Inferior parietal cortex (tissue), 1 donor: Measurements from ENCODE around the gene MEIS2.

Experiments
- DNase-seq: peaks from one replicate; pipeline ENCODE4 v3.0.0-alpha.2; 2016; ENCODE audit errors: extremely low spot score

Gene MEIS2

GRCh38 chr15:36901012-36901411 lies 199.3 kb downstream of the MEIS2 start:
- no peak for DNase-seq

- DNase-seq: no peak
Observed at GRCh38 chr15:36899696-36900095, 200.7 kb downstream of the MEIS2 start.

- DNase-seq: no peak
Observed at GRCh38 chr15:36898536-36899126, 201.7 kb downstream of the MEIS2 start.

- DNase-seq: no peak
Observed at GRCh38 chr15:36897834-36898233, 202.5 kb downstream of the MEIS2 start.

GRCh38 chr15:36896949-36897348 lies 203.4 kb downstream of the MEIS2 start:
- DNase-seq: no peak

GRCh38 chr15:36894075-36894474 lies 206.3 kb downstream of the MEIS2 start:
- DNase-seq: no peak

GRCh38 chr15:36893276-36893675 lies 207.1 kb downstream of the MEIS2 start:
- no peak for DNase-seq

GRCh38 chr15:36888011-36888992 lies 212.0 kb downstream of the MEIS2 start:
- DNase-seq: no peak

GRCh38 chr15:36887214-36887961 lies 213.0 kb downstream of the MEIS2 start:
- DNase-seq: no peak

- DNase-seq: no peak
Observed at GRCh38 chr15:36886701-36887100, 213.6 kb downstream of the MEIS2 start.

- DNase-seq: no peak
Observed at GRCh38 chr15:36886191-36886590, 214.2 kb downstream of the MEIS2 start.

GRCh38 chr15:36885771-36886170 lies 214.6 kb downstream of the MEIS2 start:
- DNase-seq: no peak

- DNase-seq: no peak
Observed at GRCh38 chr15:36884936-36885635, 215.3 kb downstream of the MEIS2 start.

- no peak for DNase-seq
Observed at GRCh38 chr15:36884518-36884875, 215.9 kb downstream of the MEIS2 start.

- peak; percentile 92 for DNase-seq
Observed at GRCh38 chr15:36883713-36884517, 216.4 kb downstream of the MEIS2 start.

- no peak for DNase-seq
Observed at GRCh38 chr15:36882487-36883131, 217.7 kb downstream of the MEIS2 start.

- no peak for DNase-seq
Observed at GRCh38 chr15:36882056-36882455, 218.3 kb downstream of the MEIS2 start.

- no peak for DNase-seq
Observed at GRCh38 chr15:36881516-36881915, 218.8 kb downstream of the MEIS2 start.

- DNase-seq: no peak
Observed at GRCh38 chr15:36880913-36881460, 219.4 kb downstream of the MEIS2 start.
